Measurements from ENCODE around the gene ASPSCR1. TPM values are rescaled to one million over a fixed set of nuclear protein-coding genes. Genes with fewer than 3 reads are reported as not detected.

The ASPSCR1 gene
- total RNA-seq, 2 donors from 2014 or later, result 14.1 to 18.8 TPM

- no peaks in the 10 kb centered on the region for H3K9me3 ChIP-seq
- peaks cover 0 to 28% of the 10 kb centered on the region in 2 donors for H3K4me1 ChIP-seq
- peaks cover 11% of the 10 kb centered on the region for H3K36me3 ChIP-seq
- no peaks in the 10 kb centered on the region for H3K27me3 ChIP-seq
- no peak overlapping the region for H3K4me3 ChIP-seq
- no peak overlapping the region for H3K27ac ChIP-seq
- no peak for TF ChIP-seq CTCF (IDR thresholded peaks at IDR 0.05)
- DNase-seq (ENCODE audit: low spot score), result no peak
These were observed 43.2 kb downstream of the ASPSCR1 start for GRCh38 chr17:82020572-82021106.

GRCh38 chr17:82021107-82021899 lies 43.9 kb downstream of the ASPSCR1 start:
- peak; percentile 29 to 74 for TF ChIP-seq CTCF (IDR thresholded peaks at IDR 0.05)
- peak overlapping the region in 1 of 2 donors; percentile 93 for H3K4me3 ChIP-seq
- no peak overlapping the region for H3K27ac ChIP-seq
- DNase-seq (ENCODE audit: low spot score), result peak; percentile 77
- H3K27me3 ChIP-seq, result no peaks in the 10 kb centered on the region
- peaks cover 0 to 28% of the 10 kb centered on the region in 2 donors for H3K4me1 ChIP-seq
- no peaks in the 10 kb centered on the region for H3K9me3 ChIP-seq
- peaks cover 11% of the 10 kb centered on the region for H3K36me3 ChIP-seq

GRCh38 chr17:82021900-82022309 lies 44.5 kb downstream of the ASPSCR1 start:
- Histone ChIP-seq H3K4me1 (peaks cover 0 to 28% of the 10 kb centered on the region in 2 donors), H3K27ac (peak overlapping the region in 1 of 2 donors; percentile 50)

GRCh38 chr17:82022310-82022980 lies 45.0 kb downstream of the ASPSCR1 start, which contains the start of gene CENPX:
CENPX (minus strand) TSS chr17:82022878; CDS start chr17:82022861, 17 bp downstream.
- no peak for DNase-seq (ENCODE audit: low spot score)
- peaks cover 11% of the 10 kb centered on the region for H3K36me3 ChIP-seq
- no peak for TF ChIP-seq CTCF (IDR thresholded peaks at IDR 0.05)
- H3K4me1 ChIP-seq, result peaks cover 0 to 28% of the 10 kb centered on the region in 2 donors
- H3K27me3 ChIP-seq, result no peaks in the 10 kb centered on the region
- peak within 1 kb of the TSS; percentile 84 to 93 for H3K4me3 ChIP-seq
- H3K9me3 ChIP-seq, result no peaks in the 10 kb centered on the region
- peak within 1 kb of the TSS; percentile 50 to 63 for H3K27ac ChIP-seq

More at GRCh38 chr17:82021900-82022309, 44.5 kb downstream of the ASPSCR1 start:
- no peak for DNase-seq (ENCODE audit: low spot score)
- no peak for TF ChIP-seq CTCF (IDR thresholded peaks at IDR 0.05)
- Histone ChIP-seq H3K27me3 (no peaks in the 10 kb centered on the region), H3K4me3 (peak overlapping the region; percentile 84 to 93), H3K9me3 (no peaks in the 10 kb centered on the region), H3K36me3 (peaks cover 11% of the 10 kb centered on the region)

GRCh38 chr17:82022981-82023446 lies 45.6 kb downstream of the ASPSCR1 start, which contains the start of gene LRRC45:
LRRC45 (plus strand) TSS chr17:82023305; CDS start chr17:82023644, 339 bp downstream.
- Histone ChIP-seq H3K27me3 (no peaks in the 10 kb centered on the region), H3K4me3 (peak within 1 kb of the TSS; percentile 84 to 93), H3K4me1 (peaks cover 0 to 28% of the 10 kb centered on the region in 2 donors), H3K27ac (peak within 1 kb of the TSS; percentile 50 to 63), H3K36me3 (peaks cover 11% of the 10 kb centered on the region), H3K9me3 (no peaks in the 10 kb centered on the region)
- TF ChIP-seq CTCF (IDR thresholded peaks at IDR 0.05), result peak in 1 of 2 donors; percentile 7
- DNase-seq (ENCODE audit: low spot score), result peak; percentile 100
